ENCODE results near the gene CALHM3.
"Not testable (repeated sequence)": the region's sequence is repeated elsewhere in the genome, so short reads cannot be mapped to it uniquely, and the experiment has no call there.

Gene CALHM3

GRCh38 chr10:103479135-103479534 lies at the start of gene CALHM3:
CALHM3 (minus strand) TSS chr10:103479240; CDS start chr10:103479032, 208 bp downstream.
- DNase-seq = no peak

- no peak for DNase-seq
Measured at GRCh38 chr10:103528549-103528948, 49.5 kb upstream of the CALHM3 start.

- not testable (repeated sequence) for DNase-seq
Measured at GRCh38 chr10:103527476-103527875, 48.4 kb upstream of the CALHM3 start.

DNA sequence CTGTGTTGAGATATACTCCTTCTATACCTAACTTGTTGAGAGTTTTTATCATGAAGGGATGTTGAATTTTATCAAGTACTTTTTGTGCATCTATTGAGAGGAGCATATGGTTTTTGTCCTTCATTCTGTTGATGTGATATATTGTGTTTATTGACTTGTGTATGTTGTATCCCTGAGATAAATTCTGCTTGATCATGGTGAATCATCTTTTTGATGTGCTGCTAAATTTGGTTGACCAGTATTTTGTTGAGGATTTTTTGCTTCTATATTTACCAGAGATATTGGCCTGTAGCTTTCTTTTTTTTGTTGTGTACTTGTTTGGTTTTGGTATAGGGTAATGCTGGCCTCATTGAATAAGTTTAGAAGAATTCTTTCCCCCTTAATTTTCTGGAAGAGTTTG lies 46.9 kb upstream of the CALHM3 start:
- DNase-seq = no peak

DNA sequence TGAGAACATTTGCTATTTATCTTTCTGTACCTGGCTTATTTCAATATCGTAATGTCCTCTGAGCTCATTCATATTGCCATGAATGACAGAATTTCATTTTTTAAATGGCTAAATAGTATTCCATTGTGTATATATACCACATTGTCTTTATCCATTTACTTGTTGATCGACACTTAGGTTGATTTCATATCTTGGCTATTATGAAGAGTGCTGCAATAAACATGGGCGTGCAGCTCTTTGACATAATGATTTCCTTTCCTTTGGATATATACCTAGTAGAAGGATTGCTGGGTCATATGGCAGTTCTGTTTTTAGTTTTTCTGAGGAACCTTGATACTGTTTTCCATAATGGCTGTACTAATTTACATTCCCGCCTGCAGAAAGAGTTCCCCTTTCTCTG lies 44.6 kb upstream of the CALHM3 start:
- no peak for DNase-seq

DNA sequence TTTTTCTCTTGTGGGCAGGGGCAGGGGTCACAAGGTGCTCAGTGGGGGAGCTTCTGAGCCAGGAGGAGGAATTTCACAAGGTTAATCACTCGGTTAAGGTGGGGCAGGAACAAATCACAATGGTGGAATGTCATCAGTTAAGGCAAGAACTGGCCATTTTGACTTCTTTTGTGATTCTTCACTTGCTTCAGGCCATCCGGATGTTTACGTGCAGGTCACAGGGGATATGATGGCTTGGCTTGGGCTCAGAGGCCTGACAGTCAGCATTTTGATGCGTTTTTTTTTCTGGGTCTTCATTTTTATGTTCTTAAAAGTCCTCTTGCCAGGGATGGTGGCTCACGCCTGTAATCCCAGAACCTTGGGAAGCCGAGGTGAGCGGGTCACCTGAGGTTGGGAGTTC lies 43.0 kb upstream of the CALHM3 start:
- DNase-seq = not testable (repeated sequence)

DNA sequence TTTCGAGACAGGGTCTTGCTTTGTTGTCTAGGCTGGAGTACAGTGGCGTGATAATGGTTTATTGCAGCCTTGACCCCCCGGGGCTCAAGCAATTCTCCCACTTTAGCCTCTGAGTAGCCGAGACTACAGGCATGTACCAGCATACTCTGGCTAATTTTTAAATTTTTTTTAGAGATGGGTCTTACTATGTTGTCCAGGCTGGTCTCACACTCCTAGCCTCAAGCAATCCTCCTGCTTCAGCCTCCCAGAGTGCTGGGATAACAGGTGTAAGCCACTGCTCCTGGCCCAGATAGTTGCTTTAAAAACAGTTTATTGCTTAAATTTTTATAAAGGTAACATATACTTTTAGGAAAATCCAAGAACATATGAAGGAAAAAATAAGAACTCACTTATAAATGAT lies 40.8 kb upstream of the CALHM3 start:
- DNase-seq = no peak

- no peak for DNase-seq
Measured at GRCh38 chr10:103517234-103518085, 38.4 kb upstream of the CALHM3 start.

DNA sequence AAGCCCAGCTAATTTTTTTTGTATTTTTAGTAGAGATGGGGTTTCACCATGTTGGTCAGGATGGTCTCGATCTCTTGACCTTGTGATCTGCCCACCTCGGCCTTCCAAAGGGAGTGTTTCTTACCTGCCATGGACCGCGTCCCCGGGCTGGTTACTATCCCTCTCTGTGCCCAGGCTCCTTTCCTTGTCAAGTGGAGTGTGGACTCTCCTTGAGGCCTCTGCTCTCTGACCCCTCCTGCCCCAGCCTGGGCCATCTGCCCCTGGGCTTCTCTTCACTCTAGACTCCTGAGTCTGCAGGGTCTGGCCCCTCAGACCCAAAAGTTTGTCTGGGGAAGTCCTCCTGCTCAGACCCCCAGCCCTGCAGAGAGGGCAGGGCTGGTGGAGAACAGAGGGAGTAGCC lies 35.2 kb upstream of the CALHM3 start:
- DNase-seq = no peak

DNA sequence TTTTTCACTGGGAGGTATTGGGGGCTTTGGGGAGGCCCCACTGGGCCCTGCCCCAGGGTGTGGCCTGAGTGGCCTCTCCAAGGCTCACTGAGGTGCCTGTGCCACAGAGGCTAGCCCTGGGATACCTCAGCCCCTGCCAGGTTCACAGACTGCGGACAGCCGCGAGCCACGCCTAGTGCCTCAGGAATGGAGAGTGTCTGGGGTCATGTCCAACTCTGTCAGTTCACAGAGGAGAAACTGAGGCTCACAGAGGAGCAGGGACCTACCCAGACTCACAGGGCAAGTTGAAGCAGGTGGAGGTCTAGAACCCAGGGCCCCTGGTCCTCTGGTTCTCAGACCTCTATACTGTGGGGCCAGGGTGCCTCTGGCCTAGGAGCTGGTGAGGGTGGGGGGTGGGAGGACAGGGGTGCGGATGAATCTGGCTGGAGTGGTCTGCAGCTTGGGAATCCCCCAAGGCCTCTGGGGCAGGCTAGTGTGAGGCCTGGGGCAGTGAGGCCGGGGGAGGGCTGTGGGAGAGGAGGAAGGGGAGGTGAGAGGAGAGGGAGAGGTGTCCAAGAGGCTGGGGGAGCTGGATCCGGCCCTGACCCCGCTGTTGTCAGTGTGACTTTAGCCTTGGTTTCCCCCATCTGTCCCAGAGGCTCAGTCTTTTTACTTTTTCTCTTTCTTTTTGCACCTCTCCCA lies 34.5 kb upstream of the CALHM3 start:
- DNase-seq = no peak

- no peak for DNase-seq
Measured at GRCh38 chr10:103512591-103513379, 33.7 kb upstream of the CALHM3 start.

- DNase-seq = no peak
Measured at GRCh38 chr10:103512166-103512565, 33.1 kb upstream of the CALHM3 start.

DNA sequence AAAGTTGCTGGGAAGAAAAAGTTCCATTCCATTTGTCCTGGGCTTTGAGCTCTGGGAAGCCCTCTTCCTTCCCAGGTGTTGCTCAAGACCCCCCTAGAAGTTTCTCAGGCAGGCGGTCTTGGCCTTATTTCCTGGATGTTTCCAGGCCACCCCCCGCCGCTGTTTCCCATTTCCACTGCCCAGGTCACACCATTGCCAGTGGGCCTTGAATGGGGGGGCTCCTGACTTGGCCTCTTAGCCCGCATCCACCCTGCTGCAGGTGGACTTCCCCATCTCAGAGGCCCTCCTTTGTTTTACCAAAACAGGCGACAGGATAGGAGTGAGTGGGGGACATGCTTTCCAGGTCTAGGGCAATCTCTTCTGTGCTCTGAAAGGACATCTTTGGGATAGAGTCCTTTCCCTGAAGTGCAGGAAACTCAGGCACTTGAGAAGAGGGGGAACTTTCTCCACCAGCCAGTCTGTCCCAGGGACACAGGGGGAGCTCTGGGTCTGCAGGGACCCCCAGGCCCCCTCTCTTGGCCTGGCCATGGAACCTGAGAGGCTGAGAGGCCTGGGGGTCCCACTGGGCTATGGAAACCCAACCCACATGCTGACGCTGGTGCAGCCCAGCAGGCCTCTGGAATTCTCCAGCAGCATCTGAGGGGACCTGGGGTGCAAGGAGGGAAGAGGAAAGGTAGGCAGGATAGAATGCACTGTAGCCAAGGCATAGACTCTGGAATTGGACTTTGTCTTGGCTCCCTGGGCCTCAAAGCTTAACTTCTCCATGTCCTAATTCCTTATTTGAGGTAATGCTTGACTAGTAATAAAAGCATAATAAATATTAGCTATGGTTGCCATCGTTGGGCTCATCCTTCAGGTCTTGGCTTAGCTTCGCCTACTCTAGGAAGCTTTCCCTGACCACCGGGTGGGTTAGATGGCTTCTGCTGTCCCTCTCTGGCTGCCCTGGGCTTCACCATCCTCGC lies 32.0 kb upstream of the CALHM3 start:
- no peak for DNase-seq

DNA sequence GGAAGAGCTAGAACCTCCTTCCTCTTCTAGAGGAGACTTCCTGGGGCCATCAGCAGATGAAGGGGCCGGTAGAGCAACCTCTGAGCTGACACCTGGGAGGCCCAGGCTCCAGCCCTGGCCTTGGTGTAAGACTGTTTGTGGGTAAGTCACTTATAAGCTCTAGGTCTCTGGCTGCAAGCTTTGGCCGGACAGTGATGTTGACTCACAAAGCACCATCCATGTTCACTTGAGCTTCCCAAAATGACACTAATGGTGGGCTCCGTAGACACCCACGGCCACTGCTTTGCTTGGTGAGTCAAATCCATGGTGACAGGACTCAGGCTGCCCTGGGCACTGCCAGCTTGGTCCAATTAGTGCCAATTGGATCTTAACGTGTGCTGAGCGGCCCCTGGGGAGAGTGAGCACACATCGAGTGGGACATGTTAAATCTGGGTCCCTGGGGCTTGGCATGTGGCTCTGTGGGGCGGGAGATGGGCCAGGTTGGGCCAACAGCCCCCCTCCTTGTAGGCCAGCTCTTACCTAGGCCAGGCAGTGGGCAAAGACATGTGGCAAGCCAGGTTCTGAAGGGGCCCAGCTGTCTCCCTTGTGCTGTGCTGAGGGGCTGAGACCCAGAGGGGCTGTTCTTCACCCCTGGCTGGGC lies 31.1 kb upstream of the CALHM3 start:
- no peak for DNase-seq

- no peak for DNase-seq
Measured at GRCh38 chr10:103507235-103508191, 28.5 kb upstream of the CALHM3 start.

DNA sequence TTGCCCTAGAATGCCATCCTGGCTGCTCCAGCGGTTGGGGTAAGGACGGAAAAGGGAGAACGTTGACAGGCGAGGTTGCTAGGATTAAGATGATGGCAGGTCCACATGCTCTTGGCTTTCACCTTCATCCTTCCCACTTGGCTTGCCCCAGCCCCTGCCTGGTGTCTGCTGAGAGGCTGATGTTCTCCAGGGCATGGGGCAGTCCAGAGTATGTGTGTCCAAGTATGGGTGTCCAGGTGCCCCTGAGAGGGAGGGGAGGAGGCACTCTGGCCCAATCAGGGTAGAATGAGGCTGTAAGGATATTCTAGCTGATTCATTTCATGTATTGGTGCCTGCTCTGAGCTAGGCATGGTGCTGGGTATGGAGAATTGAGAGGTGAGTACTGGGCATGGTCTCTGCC lies 27.0 kb upstream of the CALHM3 start:
- no peak for DNase-seq

GRCh38 chr10:103504181-103504783 lies 25.2 kb upstream of the CALHM3 start:
- DNase-seq = peak; percentile 53

- DNase-seq = not testable (repeated sequence)
Measured at GRCh38 chr10:103503777-103504176, 24.7 kb upstream of the CALHM3 start.

DNA sequence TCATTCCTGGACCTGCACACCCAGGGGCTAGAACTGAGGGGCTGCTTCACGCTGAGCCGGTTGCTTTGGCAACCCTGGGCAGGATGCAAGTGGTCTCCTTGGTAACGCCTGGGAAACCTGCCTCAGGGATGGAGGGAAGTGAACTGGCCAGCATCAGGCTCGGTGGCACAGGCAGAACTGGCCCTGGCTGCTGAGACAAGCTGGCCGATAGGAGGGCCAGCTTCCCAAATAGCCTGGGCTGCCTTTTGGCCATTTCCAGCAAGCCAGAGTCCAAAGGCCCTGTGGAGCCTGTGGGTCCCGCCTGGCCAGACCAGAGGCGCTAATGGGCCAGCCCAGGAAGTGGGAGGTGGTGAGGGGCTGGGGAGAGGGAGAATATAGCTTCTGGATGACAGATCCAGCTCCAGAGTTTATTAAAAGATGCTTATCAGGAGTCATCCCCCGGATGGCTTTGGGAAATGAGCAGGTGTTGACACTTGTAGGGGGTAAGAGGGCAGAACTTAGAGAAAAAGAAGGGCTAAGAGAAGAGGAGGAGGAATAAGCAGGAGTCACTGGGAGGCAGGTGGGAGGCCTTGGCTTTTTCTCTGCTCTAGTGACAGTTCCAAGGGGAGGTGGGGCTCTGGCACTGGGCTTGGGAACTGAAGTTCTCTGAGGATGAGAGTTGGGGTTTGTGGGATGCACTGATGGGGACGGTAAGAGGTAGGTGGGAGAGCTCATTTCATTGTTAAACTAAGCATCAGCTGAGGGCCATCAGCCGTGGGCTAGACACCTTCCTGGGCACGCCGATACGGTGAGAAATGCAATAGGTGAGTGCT lies 24.0 kb upstream of the CALHM3 start:
- DNase-seq = no peak
